ENCODE data around the gene KRT81. TPM values are rescaled to one million over a fixed set of nuclear protein-coding genes. Genes with fewer than 3 reads are reported as not detected.

The KRT81 gene
- total RNA-seq, 4 donors from 2014 or later = 0.27 TPM; not detected in 3

GRCh38 chr12:52285851-52286530 lies 5.3 kb downstream of the KRT81 start:
- Histone ChIP-seq H3K27ac (no peak overlapping the region), H3K36me3 (no peaks in the 10 kb centered on the region), H3K27me3 (no peaks in the 10 kb centered on the region), H3K4me1 (peaks cover 4 to 9% (median 6%) of the 10 kb centered on the region in 3 donors), H3K9me3 (no peaks in the 10 kb centered on the region), H3K4me3 (no peak overlapping the region)
- ATAC-seq = no peak
- WGBS, 2 donors (ENCODE audit: low coverage in 1 of 2) = no CpG with 5 or more reads among the region's 24 CpGs
- TF ChIP-seq CTCF (IDR thresholded peaks at IDR 0.05) (no peak), EP300 (IDR thresholded peaks at IDR 0.05) (no peak), POLR2AphosphoS5 (IDR thresholded peaks at IDR 0.05) (no peak), POLR2A (IDR thresholded peaks at IDR 0.05) (no peak)

- no peak for TF ChIP-seq POLR2AphosphoS5 (IDR thresholded peaks at IDR 0.05)
- no peak for TF ChIP-seq CTCF (IDR thresholded peaks at IDR 0.05)
- no peak for TF ChIP-seq EP300 (IDR thresholded peaks at IDR 0.05)
- no peak for TF ChIP-seq POLR2A (IDR thresholded peaks at IDR 0.05)
- H3K36me3 ChIP-seq = no peaks in the 10 kb centered on the region
- 100% methylated on average over 1 of the region's 2 CpGs for WGBS, 2 donors (ENCODE audit: low coverage in 1 of 2)
- peaks cover 6 to 16% (median 13%) of the 10 kb centered on the region in 3 donors for H3K4me1 ChIP-seq
- H3K27me3 ChIP-seq = no peaks in the 10 kb centered on the region
- no peaks in the 10 kb centered on the region for H3K9me3 ChIP-seq
- H3K4me3 ChIP-seq = no peak overlapping the region
- no peak for ATAC-seq
- H3K27ac ChIP-seq = peak overlapping the region in 1 of 4 donors; percentile 29
Measured at GRCh38 chr12:52285172-52285745, 6.1 kb downstream of the KRT81 start.

GRCh38 chr12:52284562-52285171 lies 6.7 kb downstream of the KRT81 start:
- no peaks in the 10 kb centered on the region for H3K36me3 ChIP-seq
- H3K9me3 ChIP-seq = no peaks in the 10 kb centered on the region
- TF ChIP-seq EP300 (IDR thresholded peaks at IDR 0.05) (no peak), POLR2A (IDR thresholded peaks at IDR 0.05) (no peak), POLR2AphosphoS5 (IDR thresholded peaks at IDR 0.05) (no peak), CTCF (IDR thresholded peaks at IDR 0.05) (no peak)
- no peak for ATAC-seq
- 58 to 89% methylated on average over 3 of the region's 4 CpGs for WGBS, 2 donors (ENCODE audit: low coverage in 1 of 2)
- H3K27ac ChIP-seq = peak overlapping the region in 1 of 4 donors; percentile 29
- H3K4me3 ChIP-seq = no peak overlapping the region
- H3K27me3 ChIP-seq = no peaks in the 10 kb centered on the region
- peaks cover 6 to 22% (median 16%) of the 10 kb centered on the region in 3 donors for H3K4me1 ChIP-seq

- Histone ChIP-seq H3K27me3 (no peaks in the 10 kb centered on the region), H3K36me3 (no peaks in the 10 kb centered on the region), H3K4me1 (peaks cover 8 to 38% (median 28%) of the 10 kb centered on the region in 3 donors), H3K27ac (peak overlapping the region; percentile 78 to 94 (median 88)), H3K9me3 (no peaks in the 10 kb centered on the region), H3K4me3 (no peak overlapping the region)
- 10 to 28% methylated on average over 2 to 3 of the region's 4 CpGs for WGBS, 2 donors (ENCODE audit: low coverage in 1 of 2)
- TF ChIP-seq EP300 (IDR thresholded peaks at IDR 0.05) (peak; percentile 44), POLR2A (IDR thresholded peaks at IDR 0.05) (no peak)
- peak; percentile 69 for ATAC-seq
Measured at GRCh38 chr12:52280796-52281560, 10.4 kb downstream of the KRT81 start.

- ATAC-seq = peak; percentile 92
Measured at GRCh38 chr12:52280319-52280795, 11.0 kb downstream of the KRT81 start.

More at GRCh38 chr12:52280319-52280795, 11.0 kb downstream of the KRT81 start:
- WGBS, 2 donors (ENCODE audit: low coverage in 1 of 2) = 14 to 30% methylated on average over 2 of the region's 3 CpGs
- H3K4me3 ChIP-seq = no peak overlapping the region
- no peaks in the 10 kb centered on the region for H3K9me3 ChIP-seq
- H3K27ac ChIP-seq = peak overlapping the region; percentile 78 to 94 (median 88)
- H3K4me1 ChIP-seq = peaks cover 8 to 38% (median 28%) of the 10 kb centered on the region in 3 donors
- peak; percentile 93 for TF ChIP-seq POLR2AphosphoS5 (IDR thresholded peaks at IDR 0.05)
- TF ChIP-seq EP300 (IDR thresholded peaks at IDR 0.05) = peak; percentile 93
- TF ChIP-seq CTCF (IDR thresholded peaks at IDR 0.05) = no peak
- TF ChIP-seq POLR2A (IDR thresholded peaks at IDR 0.05) = no peak
- H3K36me3 ChIP-seq = no peaks in the 10 kb centered on the region
- peaks cover 4% of the 10 kb centered on the region for H3K27me3 ChIP-seq

Measured in gastroesophageal sphincter (tissue), 4 donors.